ENCODE measurements around the gene CDKAL1. TPM values are rescaled to one million over a fixed set of nuclear protein-coding genes. Genes with fewer than 3 reads are reported as not detected.

Gene CDKAL1
- total and polyA plus RNA-seq, 11 donors = 3.2 to 14.3 (median 9.3) TPM

GRCh38 chr6:21128601-21129000 is 594.3 kb downstream of the CDKAL1 start:
- Histone ChIP-seq H3K27ac (no peak overlapping the region), H3K4me3 (no peak overlapping the region), H3K36me3 (no peaks in the 10 kb centered on the region), H3K9me3 (no peaks in the 10 kb centered on the region), H3K27me3 (no peaks in the 10 kb centered on the region), H3K4me1 (peaks cover 0 to 10% (median 0%) of the 10 kb centered on the region in 12 donors)
- intact Hi-C loops (cut with DNase I) = no loop called here
- ATAC-seq = no peak
- TF ChIP-seq CTCF (IDR thresholded peaks at IDR 0.05) = no peak
- TF ChIP-seq POLR2A (IDR thresholded peaks at IDR 0.05) = no peak
- DNase-seq = no peak

GRCh38 chr6:21131406-21131805 is 597.1 kb downstream of the CDKAL1 start:
- DNase-seq = no peak
- Histone ChIP-seq H3K36me3 (no peaks in the 10 kb centered on the region), H3K4me3 (no peak overlapping the region), H3K4me1 (peaks cover 0 to 16% (median 0%) of the 10 kb centered on the region in 12 donors), H3K27me3 (no peaks in the 10 kb centered on the region), H3K27ac (no peak overlapping the region), H3K9me3 (no peaks in the 10 kb centered on the region)
- WGBS, 4 donors = 87 to 91% (median 88%) methylated on average over 3 of the region's 3 CpGs
- TF ChIP-seq POLR2A (IDR thresholded peaks at IDR 0.05) (no peak), CTCF (IDR thresholded peaks at IDR 0.05) (no peak)
- no peak for ATAC-seq
- intact Hi-C loops (cut with DNase I) = no loop called here

GRCh38 chr6:21132446-21132845 is 598.2 kb downstream of the CDKAL1 start:
- DNase-seq = no peak
- H3K36me3 ChIP-seq = no peaks in the 10 kb centered on the region
- no peak overlapping the region for H3K27ac ChIP-seq
- 45 to 57% (median 53%) methylated on average over 1 of the region's 1 CpG for WGBS, 4 donors
- H3K4me3 ChIP-seq = no peak overlapping the region
- no peaks in the 10 kb centered on the region for H3K9me3 ChIP-seq
- peaks cover 0 to 16% (median 0%) of the 10 kb centered on the region in 12 donors for H3K4me1 ChIP-seq
- no peak for ATAC-seq
- TF ChIP-seq CTCF (IDR thresholded peaks at IDR 0.05) = no peak
- TF ChIP-seq POLR2A (IDR thresholded peaks at IDR 0.05) = no peak
- intact Hi-C loops (cut with DNase I) = no loop called here
- H3K27me3 ChIP-seq = no peaks in the 10 kb centered on the region

GRCh38 chr6:21132856-21133838 is 598.9 kb downstream of the CDKAL1 start:
- Histone ChIP-seq H3K27ac (peak overlapping the region in 1 of 12 donors; percentile 26), H3K4me3 (peak overlapping the region in 2 of 12 donors; percentile 3 to 20), H3K4me1 (peaks cover 0 to 16% (median 0%) of the 10 kb centered on the region in 12 donors), H3K9me3 (no peaks in the 10 kb centered on the region), H3K36me3 (no peaks in the 10 kb centered on the region), H3K27me3 (no peaks in the 10 kb centered on the region)
- WGBS, 4 donors = 39 to 54% (median 49%) methylated on average over 6 of the region's 6 CpGs
- intact Hi-C loops (cut with DNase I) = no loop called here
- DNase-seq (no peak), ATAC-seq (peak in 2 of 4 donors; percentile 39 to 44)
- TF ChIP-seq POLR2A (IDR thresholded peaks at IDR 0.05) (no peak), CTCF (IDR thresholded peaks at IDR 0.05) (no peak)
